Liver (tissue), 3 donors: ENCODE results near the gene KAT14.
"Not testable (repeated sequence)": the region's sequence is repeated elsewhere in the genome, so short reads cannot be mapped to it uniquely, and the experiment has no call there.

Source experiments
- ATF3 ChIP-seq: IDR thresholded peaks from 2 replicates; pipeline ENCODE4 v1.6.1; 2016; ENCODE audit warnings: antibody characterized with exemption
- CTCF ChIP-seq: fragments of 150-350 bp; IDR thresholded peaks from 2 replicates; pipeline ENCODE4 v1.5.1; 2017; ENCODE audit warnings: improper control_type of control experiment, low read depth, low read length; ENCODE audit not compliant: missing input control
- EGR1 ChIP-seq, 2 donors: IDR thresholded peaks; 2 replicates each; pipeline ENCODE4 v1.6.1; 2016 to 2018; ENCODE audit warnings: antibody characterized with exemption in 2 of 2, low read depth in 2 of 2
- HNF4A ChIP-seq, 2 donors: conservative IDR thresholded peaks; 2 replicates each; pipeline ENCODE4 v1.6.1; 2016; ENCODE audit warnings: antibody characterized with exemption in 2 of 2, mild to moderate bottlenecking in 2 of 2
- JUND ChIP-seq, 2 donors: IDR thresholded peaks; 2 replicates each; pipeline ENCODE4 v1.6.1; 2016; ENCODE audit warnings: antibody characterized with exemption in 2 of 2
- RAD21 ChIP-seq, 2 donors: IDR thresholded peaks; 2 replicates each; pipeline ENCODE4 v1.6.1; 2016; ENCODE audit warnings: antibody characterized with exemption in 2 of 2, mild to moderate bottlenecking in 2 of 2
- REST ChIP-seq: IDR thresholded peaks from 2 replicates; pipeline ENCODE4 v1.6.1; 2016; ENCODE audit warnings: antibody characterized with exemption, mild to moderate bottlenecking
- SP1 ChIP-seq: IDR thresholded peaks from 2 replicates; pipeline ENCODE4 v1.6.1; 2018; ENCODE audit warnings: antibody characterized with exemption, mild to moderate bottlenecking
- TAF1 ChIP-seq: conservative IDR thresholded peaks from 2 replicates; pipeline ENCODE4 v1.6.1; 2016; ENCODE audit warnings: antibody characterized with exemption, mild to moderate bottlenecking
- YY1 ChIP-seq: IDR thresholded peaks from 2 replicates; pipeline ENCODE4 v1.6.1; 2016; ENCODE audit warnings: antibody characterized with exemption, mild to moderate bottlenecking
- TF ChIP-seq, protein P1 (sequence below): IDR thresholded peaks from 2 replicates; pipeline ENCODE4 v1.6.1; 2016; ENCODE audit warnings: antibody characterized with exemption
- donor health status: healthy.
- donor health status: healthy.

DNA sequence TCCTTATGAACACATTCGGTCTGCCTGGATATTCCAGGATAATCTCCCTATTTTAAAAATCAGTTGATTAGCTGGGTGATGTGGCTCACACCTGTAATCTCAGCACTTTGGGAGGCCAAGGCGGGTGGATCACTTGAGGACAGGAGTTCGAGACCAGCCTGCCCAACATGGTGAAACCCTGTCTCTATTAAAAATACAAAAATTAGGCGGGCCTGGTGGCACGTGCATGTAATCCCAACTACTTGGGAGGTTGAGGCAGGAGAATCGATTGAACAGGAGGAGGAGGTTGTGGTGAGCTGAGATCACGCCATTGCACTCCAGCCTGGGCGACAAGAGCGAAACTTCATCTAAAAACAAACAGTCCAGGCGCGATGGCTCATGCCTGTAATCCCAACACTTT, 48.8 kb upstream of the KAT14 start:
- TF ChIP-seq CTCF; RAD21 (IDR thresholded peaks at IDR 0.05); TAF1; SP1; HNF4A (conservative IDR thresholded peaks at IDR 0.05); JUND (IDR thresholded peaks at IDR 0.05); EGR1 (IDR thresholded peaks at IDR 0.05; ENCODE audit: low read depth in 2 of 2); REST; ATF3; YY1: not testable (repeated sequence)
- TF ChIP-seq, protein P1, sequence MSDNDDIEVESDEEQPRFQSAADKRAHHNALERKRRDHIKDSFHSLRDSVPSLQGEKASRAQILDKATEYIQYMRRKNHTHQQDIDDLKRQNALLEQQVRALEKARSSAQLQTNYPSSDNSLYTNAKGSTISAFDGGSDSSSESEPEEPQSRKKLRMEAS, result not testable (repeated sequence)
